CD4-positive, alpha-beta memory T cell (primary cell): ENCODE measurements around the gene MVP. TPM values are rescaled to one million over a fixed set of nuclear protein-coding genes. Genes with fewer than 3 reads are reported as not detected.

Source experiments
- CTCF ChIA-PET: fragments of 350-600 bp; sonication (Branson Sonifier 250); formaldehyde crosslinking; loops from one replicate; lab custom pipeline; 2021; ENCODE audit warnings: inconsistent platforms; ENCODE audit not compliant: partially characterized antibody; lab: Charles Lee
- POLR2A ChIA-PET: fragments of 350-600 bp; sonication (Branson Sonifier 250); formaldehyde crosslinking; loops from one replicate; lab custom pipeline; 2021; ENCODE audit not compliant: partially characterized antibody; lab: Charles Lee
- DNase-seq, 5 donors: peaks; one replicate each; pipeline versions ENCODE4 v3.0.0 to v3.0.0-alpha.2; 2020 to 2022; ENCODE audit warnings: mixed read lengths in 1 of 5
- H3K27ac ChIP-seq: one replicate; pipeline ENCODE4 v1.7.0; 2013; ENCODE audit warnings: low read depth, low read length
- H3K27me3 ChIP-seq: 2 replicates; pipeline ENCODE4 v1.7.0; 2013; ENCODE audit warnings: mild to moderate bottlenecking, low read length, moderate library complexity; ENCODE audit not compliant: insufficient read depth
- H3K36me3 ChIP-seq: 2 replicates; pipeline ENCODE4 v1.7.0; 2013; ENCODE audit warnings: mild to moderate bottlenecking, low read length, moderate library complexity; ENCODE audit not compliant: insufficient read depth
- H3K4me1 ChIP-seq: 2 replicates; pipeline ENCODE4 v1.7.0; 2013; ENCODE audit warnings: mild to moderate bottlenecking, low read length, moderate library complexity; ENCODE audit not compliant: insufficient read depth
- H3K4me3 ChIP-seq, 2 donors: one replicate each; pipeline ENCODE4 v1.7.0; 2013; ENCODE audit warnings: low read length in 2 of 2, mild to moderate bottlenecking in 1 of 2
- H3K9me3 ChIP-seq, 2 donors: one replicate each; pipeline ENCODE4 v1.7.0; 2013; ENCODE audit warnings: low read length in 2 of 2, control low read depth in 1 of 2; ENCODE audit not compliant: control insufficient read depth in 1 of 2
- H3K27ac Mint-ChIP-seq, 7 donors: one replicate each; pipeline ENCODE4 v1.8.0; 2020 to 2021; ENCODE audit warnings: mixed read lengths in 7 of 7, mild to moderate bottlenecking in 6 of 7, inconsistent platforms in 3 of 7, moderate library complexity in 3 of 7
- H3K27me3 Mint-ChIP-seq, 2 donors: one replicate each; pipeline ENCODE4 v1.8.0; 2020 to 2021; ENCODE audit warnings: mixed read lengths in 2 of 2
- H3K36me3 Mint-ChIP-seq, 2 donors: one replicate each; pipeline ENCODE4 v1.8.0; 2020 to 2021; ENCODE audit warnings: mixed read lengths in 2 of 2, inconsistent platforms in 1 of 2, mild to moderate bottlenecking in 1 of 2
- H3K4me1 Mint-ChIP-seq, 4 donors: one replicate each; pipeline ENCODE4 v1.8.0; 2020 to 2021; ENCODE audit warnings: mixed read lengths in 4 of 4, mild to moderate bottlenecking in 1 of 4
- H3K4me3 Mint-ChIP-seq, 8 donors: one replicate each; pipeline ENCODE4 v1.8.0; 2020 to 2021; ENCODE audit warnings: mixed read lengths in 8 of 8, mild to moderate bottlenecking in 7 of 8, moderate library complexity in 6 of 8, inconsistent platforms in 3 of 8
- H3K9me3 Mint-ChIP-seq, 8 donors: one replicate each; pipeline ENCODE4 v1.8.0; 2020 to 2021; ENCODE audit warnings: mixed read lengths in 8 of 8, mild to moderate bottlenecking in 5 of 8, inconsistent platforms in 3 of 8, moderate library complexity in 1 of 8
- intact Hi-C: fragments of 100-400 bp; cut with micrococcal nuclease; formaldehyde crosslinking; loops from one replicate; pipeline ENCODE4 v1.15.1; 2023
- polyA plus RNA-seq, 2 donors: library from polyadenylated mRNA; unstranded; fragments of 300-500 nt; fragmentation: Illumina TruSeq; gene quantifications; one replicate each; pipeline ENCODE4 v1.2.3, GENCODE V29; 2021
- total RNA-seq, 2 experiments: library from RNA; stranded (reverse); gene quantifications; one replicate each; pipeline ENCODE4 v1.2.3, GENCODE V29; 2021

MVP gene
- total and polyA plus RNA-seq, 4 experiments from 2014 or later, result 145 to 187 (median 159) TPM

- peaks cover 3 to 26% (median 14%) of the 10 kb centered on the region in 4 donors for H3K4me1 Mint-ChIP-seq
- peaks cover 17 to 34% of the 10 kb centered on the region in 2 donors for H3K36me3 Mint-ChIP-seq
- peaks cover 17% of the 10 kb centered on the region for H3K4me1 ChIP-seq
- H3K4me3 ChIP-seq, result no peak overlapping the region
- ChIA-PET POLR2A (interaction anchor here (0.7 to 1.4 kb wide), 4 partner anchors 10 to 158 kb away, joined by 3 to 4 read pairs (median 4); no protein-coding TSS in a partner anchor), CTCF (interaction anchor here (1.3 to 2.9 kb wide), 2 partner anchors 10 to 158 kb away, joined by 4 to 18 read pairs; no protein-coding TSS in a partner anchor)
- no peaks in the 10 kb centered on the region for H3K9me3 ChIP-seq
- no peaks in the 10 kb centered on the region for H3K27me3 Mint-ChIP-seq
- peak overlapping the region in 2 of 8 donors; percentile 39 to 74 for H3K4me3 Mint-ChIP-seq
- intact Hi-C loops, result no loop called here
- no peak overlapping the region for H3K27ac ChIP-seq
- H3K36me3 ChIP-seq, result peaks cover 16% of the 10 kb centered on the region
- H3K27me3 ChIP-seq, result no peaks in the 10 kb centered on the region
- H3K27ac Mint-ChIP-seq, result peak overlapping the region in 1 of 7 donors; percentile 65
- DNase-seq, result no peak
- peaks cover 0 to 2% (median 0%) of the 10 kb centered on the region in 8 donors for H3K9me3 Mint-ChIP-seq
Measured at GRCh38 chr16:29858149-29858849, 38.0 kb downstream of the MVP start.

GRCh38 chr16:29858974-29859373 lies 38.7 kb downstream of the MVP start:
- DNase-seq, result no peak
- intact Hi-C loops, result no loop called here
- no peaks in the 10 kb centered on the region for H3K9me3 ChIP-seq
- CTCF ChIA-PET, result interaction anchor here (1.3 to 2.9 kb wide), 2 partner anchors 11 to 159 kb away, joined by 4 to 18 read pairs; no protein-coding TSS in a partner anchor
- no peaks in the 10 kb centered on the region for H3K27me3 ChIP-seq
- no peaks in the 10 kb centered on the region for H3K27me3 Mint-ChIP-seq
- POLR2A ChIA-PET, result interaction anchor here (1.5 kb wide), 1 partner anchor 52 kb away, joined by 3 read pairs; no protein-coding TSS in a partner anchor
- peaks cover 22% of the 10 kb centered on the region for H3K4me1 ChIP-seq
- H3K36me3 Mint-ChIP-seq, result peaks cover 17 to 34% of the 10 kb centered on the region in 2 donors
- no peak overlapping the region for H3K4me3 ChIP-seq
- H3K27ac Mint-ChIP-seq, result no peak overlapping the region
- no peak overlapping the region for H3K27ac ChIP-seq
- peaks cover 0 to 2% (median 0%) of the 10 kb centered on the region in 8 donors for H3K9me3 Mint-ChIP-seq
- H3K4me3 Mint-ChIP-seq, result no peak overlapping the region
- peaks cover 4 to 31% (median 18%) of the 10 kb centered on the region in 4 donors for H3K4me1 Mint-ChIP-seq
- peaks cover 16% of the 10 kb centered on the region for H3K36me3 ChIP-seq

- no peak overlapping the region for H3K27ac ChIP-seq
- H3K4me1 ChIP-seq, result peaks cover 22% of the 10 kb centered on the region
- intact Hi-C loops, result loop anchor here (5.0 kb wide), 1 partner anchor 67 kb away; the partner anchor contains the start of gene KCTD13
- ChIA-PET CTCF (interaction anchor here (0.6 kb wide), 1 partner anchor 10 kb away, joined by 3 read pairs; no protein-coding TSS in a partner anchor), POLR2A (interaction anchor here (0.6 to 1.5 kb wide), 2 partner anchors 53 to 104 kb away, joined by 3 read pairs; no protein-coding TSS in a partner anchor)
- no peaks in the 10 kb centered on the region for H3K9me3 ChIP-seq
- no peak for DNase-seq
- no peak overlapping the region for H3K4me3 ChIP-seq
- H3K9me3 Mint-ChIP-seq, result peaks cover 0 to 2% (median 0%) of the 10 kb centered on the region in 8 donors
- no peaks in the 10 kb centered on the region for H3K27me3 Mint-ChIP-seq
- peak overlapping the region in 4 of 8 donors; percentile 41 to 84 (median 64) for H3K4me3 Mint-ChIP-seq
- peaks cover 4 to 32% (median 19%) of the 10 kb centered on the region in 4 donors for H3K4me1 Mint-ChIP-seq
- H3K27me3 ChIP-seq, result no peaks in the 10 kb centered on the region
- H3K36me3 Mint-ChIP-seq, result peaks cover 17 to 34% of the 10 kb centered on the region in 2 donors
- peaks cover 16% of the 10 kb centered on the region for H3K36me3 ChIP-seq
- no peak overlapping the region for H3K27ac Mint-ChIP-seq
Measured at GRCh38 chr16:29860218-29860617, 40.0 kb downstream of the MVP start.

GRCh38 chr16:29862383-29862883 lies 42.2 kb downstream of the MVP start:
- Mint-ChIP-seq H3K27me3 (no peaks in the 10 kb centered on the region), H3K9me3 (peaks cover 0 to 2% (median 0%) of the 10 kb centered on the region in 8 donors), H3K27ac (peak overlapping the region; percentile 73 to 96 (median 93)), H3K4me3 (peak overlapping the region; percentile 84 to 99 (median 96)), H3K36me3 (peaks cover 17 to 30% of the 10 kb centered on the region in 2 donors), H3K4me1 (peaks cover 4 to 34% (median 19%) of the 10 kb centered on the region in 4 donors)
- Histone ChIP-seq H3K4me1 (peaks cover 22% of the 10 kb centered on the region), H3K36me3 (peaks cover 16% of the 10 kb centered on the region), H3K4me3 (peak overlapping the region; percentile 69 to 83), H3K27me3 (no peaks in the 10 kb centered on the region), H3K9me3 (no peaks in the 10 kb centered on the region), H3K27ac (peak overlapping the region; percentile 89)
- intact Hi-C loops, result loop anchor here (5.0 kb wide), 1 partner anchor 65 kb away; the partner anchor contains the start of gene KCTD13
- CTCF ChIA-PET, result interaction anchor here (1.4 to 1.8 kb wide), 3 partner anchors 14 to 162 kb away, joined by 3 to 9 read pairs (median 4); partner anchors contain the start of gene PAGR1
- POLR2A ChIA-PET, result interaction anchor here (0.6 to 3.0 kb wide), 10 partner anchors 42 to 173 kb away, joined by 3 to 18 read pairs (median 5); partner anchors contain the start of genes HIRIP3, INO80E, KCTD13 and KIF22
- DNase-seq, result no peak

GRCh38 chr16:29862884-29863668 lies 42.8 kb downstream of the MVP start, which contains the start of gene CDIPT:
Gene CDIPT, minus strand, starts transcription at chr16:29863226. Its CDS starts 369 bp downstream, at chr16:29862857.
- Mint-ChIP-seq H3K36me3 (peaks cover 17 to 30% of the 10 kb centered on the region in 2 donors), H3K4me3 (peak within 1 kb of the TSS; percentile 84 to 99 (median 96)), H3K9me3 (peaks cover 0 to 2% (median 0%) of the 10 kb centered on the region in 8 donors), H3K27ac (peak within 1 kb of the TSS; percentile 87 to 100 (median 98)), H3K4me1 (peaks cover 4 to 34% (median 19%) of the 10 kb centered on the region in 4 donors), H3K27me3 (no peaks in the 10 kb centered on the region)
- H3K27me3 ChIP-seq, result no peaks in the 10 kb centered on the region
- H3K27ac ChIP-seq, result peak within 1 kb of the TSS; percentile 89
- H3K36me3 ChIP-seq, result peaks cover 16% of the 10 kb centered on the region
- peaks cover 22% of the 10 kb centered on the region for H3K4me1 ChIP-seq
- CTCF ChIA-PET, result interaction anchor here (0.7 to 1.7 kb wide), 6 partner anchors 14 to 163 kb away, joined by 3 to 4 read pairs (median 4); partner anchors contain the start of gene PAGR1
- POLR2A ChIA-PET, result interaction anchor here (0.6 to 3.0 kb wide), 22 partner anchors 9 to 200 kb away, joined by 3 to 18 read pairs (median 4); partner anchors contain the start of genes ASPHD1, HIRIP3, INO80E and KCTD13
- intact Hi-C loops, result loop anchor here (1.0 to 5.0 kb wide), 7 partner anchors 13 to 158 kb away; partner anchors contain the start of genes ASPHD1, INO80E, KCTD13 and PAGR1
- H3K4me3 ChIP-seq, result peak within 1 kb of the TSS; percentile 69 to 83
- peak; percentile 95 to 96 (median 95) for DNase-seq
- H3K9me3 ChIP-seq, result no peaks in the 10 kb centered on the region

- ChIA-PET CTCF (interaction anchor here (0.7 to 1.7 kb wide), 5 partner anchors 15 to 163 kb away, joined by 3 to 4 read pairs (median 4); no protein-coding TSS in a partner anchor), POLR2A (interaction anchor here (0.6 to 3.0 kb wide), 20 partner anchors 8 to 200 kb away, joined by 3 to 18 read pairs (median 5); partner anchors contain the start of genes ASPHD1, HIRIP3, INO80E and KCTD13)
- H3K4me1 ChIP-seq, result peaks cover 22% of the 10 kb centered on the region
- Mint-ChIP-seq H3K9me3 (peaks cover 0 to 2% (median 0%) of the 10 kb centered on the region in 8 donors), H3K27me3 (no peaks in the 10 kb centered on the region), H3K4me3 (peak overlapping the region; percentile 84 to 97 (median 94)), H3K4me1 (peaks cover 4 to 34% (median 18%) of the 10 kb centered on the region in 4 donors), H3K36me3 (peaks cover 13 to 26% of the 10 kb centered on the region in 2 donors), H3K27ac (peak overlapping the region; percentile 47 to 100 (median 98))
- peaks cover 10% of the 10 kb centered on the region for H3K36me3 ChIP-seq
- no peak for DNase-seq
- peak overlapping the region; percentile 89 for H3K27ac ChIP-seq
- H3K4me3 ChIP-seq, result peak overlapping the region in 1 of 2 donors; percentile 83
- H3K27me3 ChIP-seq, result no peaks in the 10 kb centered on the region
- intact Hi-C loops, result loop anchor here (1.0 to 5.0 kb wide), 7 partner anchors 13 to 158 kb away; partner anchors contain the start of genes ASPHD1, INO80E, KCTD13 and PAGR1
- no peaks in the 10 kb centered on the region for H3K9me3 ChIP-seq
Measured at GRCh38 chr16:29863669-29863984, 43.4 kb downstream of the MVP start.
